K562 (cell line): Measurements from ENCODE around the gene MAP2. TPM values are rescaled to one million over a fixed set of nuclear protein-coding genes. Genes with fewer than 3 reads are reported as not detected.

ENCODE experiments used
- ATAC-seq: fragments of 200-7000 bp; cut with Tn5 transposase; 3 replicates; pipeline ENCODE4 v1.9.1; 2020; ENCODE audit warnings: moderate library complexity
- BruUV-seq: library from RNA; stranded (reverse); fragments of 400-500 nt; replicated peaks from 2 replicates; lab custom pipeline; 2021; lab: Mats Ljungman, UMichigan
- CTCF ChIA-PET: fragments of 300-600 bp; formaldehyde crosslinking; extraction: SDS; loops from one replicate; lab custom pipeline; 2021; ENCODE audit warnings: low intra/inter-chr PET ratio; lab: Yijun Ruan, JAX
- POLR2A ChIA-PET: fragments of 300-600, 350-650 bp; sonication (Branson Sonifier 250); formaldehyde crosslinking; extraction: SDS; loops from one replicate; lab custom pipeline; 2021; ENCODE audit warnings: antibody characterized with exemption, inconsistent platforms; lab: Yijun Ruan, JAX
- DNase-seq, 4 experiments: peaks; one replicate each; pipeline versions ENCODE4 v3.0.0 to v3.0.0-alpha.2; 2011 to 2018; ENCODE audit warnings: low spot score in 3 of 4, mixed read lengths in 3 of 4; ENCODE audit errors: extremely low read depth in 1 of 4
- FAIRE-seq: peaks from 2 replicates; lab custom pipeline; 2011; peaks lifted over from hg19 to GRCh38; lab: Jason Lieb, UNC
- H2AFZ ChIP-seq: 2 replicates; pipeline ENCODE4 v1.6.0; 2011; ENCODE audit warnings: low read depth, low read length, control low read depth, inconsistent platforms
- H3K27ac ChIP-seq: fragments of 200-600 bp; 3 replicates; pipeline ENCODE4 v1.8.0; 2011; ENCODE audit warnings: low read depth, mild to moderate bottlenecking, control low read depth, inconsistent platforms, low read length, moderate library complexity, mixed read lengths; ENCODE audit errors: extremely low read depth
- H3K27me3 ChIP-seq, 2 experiments: fragments of 300-600 bp in 1 of 2; 2 replicates in 1 of 2; 3 replicates in 1 of 2; pipeline versions ENCODE4 v1.6.0 to v1.8.0; 2011; ENCODE audit warnings: inconsistent platforms in 2 of 2, low read length in 2 of 2, mild to moderate bottlenecking in 1 of 2, mixed read lengths in 1 of 2, moderate library complexity in 1 of 2; ENCODE audit not compliant: control insufficient read depth in 2 of 2, insufficient read depth in 2 of 2
- H3K36me3 ChIP-seq: fragments of 300-600 bp; 3 replicates; pipeline ENCODE4 v1.8.0; 2011; ENCODE audit warnings: mild to moderate bottlenecking, low read length, inconsistent platforms; ENCODE audit not compliant: control insufficient read depth, insufficient read depth
- H3K4me1 ChIP-seq, 2 experiments: fragments of 200-600 bp in 1 of 2; replicated peaks in 1 of 2; 2 replicates in 1 of 2; 3 replicates in 1 of 2; pipeline versions ENCODE4 v1.5.1 to v1.8.0; 2011; ENCODE audit warnings: inconsistent platforms in 2 of 2, low read length in 2 of 2, mild to moderate bottlenecking in 1 of 2, mixed read lengths in 1 of 2, moderate library complexity in 1 of 2; ENCODE audit not compliant: control insufficient read depth in 2 of 2, insufficient read depth in 2 of 2
- H3K4me2 ChIP-seq: 2 replicates; pipeline ENCODE4 v1.6.1; 2011; ENCODE audit warnings: low read length, control low read depth, inconsistent platforms, mixed read lengths; ENCODE audit not compliant: insufficient read depth
- H3K4me3 ChIP-seq: fragments of 200-600 bp; sonication (generic), shearing (Covaris generic); 2 replicates; pipeline ENCODE4 v1.5.1; 2016; ENCODE audit warnings: control low read depth, inconsistent platforms
- H3K79me2 ChIP-seq: fragments of 200-600 bp; 3 replicates; pipeline ENCODE4 v1.8.0; 2011; ENCODE audit warnings: low read length, inconsistent platforms; ENCODE audit not compliant: control insufficient read depth, insufficient read depth
- H3K9ac ChIP-seq, 2 experiments: 2 replicates each; pipeline versions ENCODE4 v1.6.0 to v1.6.1; 2011; ENCODE audit warnings: low read depth in 2 of 2, low read length in 2 of 2, control low read depth in 1 of 2, inconsistent platforms in 1 of 2, mild to moderate bottlenecking in 1 of 2, mixed read lengths in 1 of 2; ENCODE audit not compliant: insufficient read depth in 1 of 2
- H3K9me1 ChIP-seq: one replicate; pipeline ENCODE4 v1.6.0; 2011; ENCODE audit warnings: inconsistent platforms, mild to moderate bottlenecking, low read length, moderate library complexity; ENCODE audit not compliant: control insufficient read depth, insufficient read depth
- H3K9me3 ChIP-seq: replicated peaks from 2 replicates; pipeline ENCODE4 v1.5.1; 2011; ENCODE audit warnings: low read depth, low read length, inconsistent platforms; ENCODE audit not compliant: control insufficient read depth, insufficient read depth
- H4K20me1 ChIP-seq: replicated peaks from 2 replicates; pipeline ENCODE4 v1.6.1; 2011; ENCODE audit warnings: low read length, inconsistent platforms, mixed read lengths; ENCODE audit not compliant: control insufficient read depth, insufficient read depth
- BCOR ChIP-seq: fragments of 450-650 bp; IDR thresholded peaks from 2 replicates; pipeline ENCODE4 v1.6.1; 2016
- CBFB ChIP-seq: sonication (generic); formaldehyde crosslinking; IDR thresholded peaks from 2 replicates; pipeline ENCODE4 v1.4.0; 2020; ENCODE audit warnings: mild to moderate bottlenecking, missing genetic modification reagents
- CEBPB ChIP-seq: fragments of 450-650 bp; IDR thresholded peaks from 2 replicates; pipeline ENCODE4 v1.6.1; 2016; ENCODE audit warnings: missing genetic modification characterization, missing compliant biosample characterization
- CEBPG ChIP-seq, 3 experiments: fragments of 200-800 bp in 1 of 3; sonication (Bioruptor generic) in 1 of 3; sonication (generic) in 1 of 3; formaldehyde crosslinking in 1 of 3; IDR thresholded peaks in 2 of 3; conservative IDR thresholded peaks in 1 of 3; 2 replicates each; pipeline versions ENCODE4 v1.6.1 to v1.8.0; 2016 to 2022; ENCODE audit warnings: missing compliant biosample characterization in 2 of 3, missing genetic modification characterization in 2 of 3, mild to moderate bottlenecking in 1 of 3, missing genetic modification reagents in 1 of 3
- CHCHD3 ChIP-seq: fragments of 250-450 bp; sonication (Bioruptor Pico); IDR thresholded peaks from 2 replicates; pipeline ENCODE4 v2.1.2; 2022; ENCODE audit warnings: mild to moderate bottlenecking
- HNRNPH1 ChIP-seq: fragments of 200-400 bp; formaldehyde crosslinking; optimal IDR thresholded peaks from 2 replicates; pipeline ENCODE3; 2017; ENCODE audit warnings: low read depth, mild to moderate bottlenecking, low read length, moderate library complexity
- KDM2B ChIP-seq: fragments of 250-450 bp; sonication (Bioruptor Pico); IDR thresholded peaks from 2 replicates; pipeline ENCODE4 v1.8.0; 2021; ENCODE audit warnings: mild to moderate bottlenecking, moderate library complexity
- SAFB ChIP-seq: fragments of 200-400 bp; formaldehyde crosslinking; IDR thresholded peaks from 2 replicates; pipeline ENCODE4 v1.6.1; 2017; ENCODE audit warnings: low read depth, low read length, borderline replicate concordance
- ZC3H8 ChIP-seq: fragments of 450-650 bp; IDR thresholded peaks from 2 replicates; pipeline ENCODE4 v1.6.1; 2017
- ZNF77 ChIP-seq: fragments of 250-450 bp; sonication (Bioruptor Pico); IDR thresholded peaks from 2 replicates; pipeline ENCODE4 v1.5.0; 2020
- in situ Hi-C: fragments of 300-500 bp; cut with MboI; formaldehyde crosslinking; loops from 4 replicates; pipeline ENCODE4 v1.15.0; 2018; ENCODE audit warnings: inconsistent platforms, mixed read lengths
- intact Hi-C: fragments of 100-400 bp; cut with micrococcal nuclease; formaldehyde crosslinking; loops from 2 replicates; pipeline ENCODE4 v1.14.2; 2022
- polyA plus RNA-seq, 8 experiments: library from polyadenylated mRNA; depleted of rRNA in 4 of 8; stranded (reverse) in 5 of 8; unstranded in 3 of 8; fragments of >200 nt; fragmentation: Nextera tagmentation in 2 of 8; fragmentation: Illumina TruSeq in 1 of 8; extraction: Ambion mirVana in 2 of 8; extraction: Trizol in 1 of 8; gene quantifications; 2 replicates each; pipeline versions ENCODE4 v1.2.1 to v1.2.3, GENCODE V29; 2011 to 2014; ENCODE audit warnings: inconsistent platforms in 1 of 8, missing spikeins in 1 of 8
- total RNA-seq, 7 experiments: library from RNA; depleted of rRNA in 6 of 7; stranded (reverse); fragments of >200 nt in 6 of 7; fragmentation: Illumina TruSeq in 2 of 7; extraction: Trizol in 2 of 7; gene quantifications; 2 replicates each; pipeline versions ENCODE4 v1.2.1 to v1.2.3, GENCODE V29; 2011 to 2021; ENCODE audit warnings: low replicate concordance in 1 of 7
- TF ChIP-seq, protein P1 (sequence below): fragments of 450-650 bp; IDR thresholded peaks from 2 replicates; pipeline ENCODE4 v1.6.1; 2016; ENCODE audit warnings: low read depth

Gene MAP2
- total and polyA plus RNA-seq, 9 of the 15 experiments (the other 6 are each of a cell fraction or from before 2014, with no cell fraction given): 0.13 TPM; not detected in 8

DNA sequence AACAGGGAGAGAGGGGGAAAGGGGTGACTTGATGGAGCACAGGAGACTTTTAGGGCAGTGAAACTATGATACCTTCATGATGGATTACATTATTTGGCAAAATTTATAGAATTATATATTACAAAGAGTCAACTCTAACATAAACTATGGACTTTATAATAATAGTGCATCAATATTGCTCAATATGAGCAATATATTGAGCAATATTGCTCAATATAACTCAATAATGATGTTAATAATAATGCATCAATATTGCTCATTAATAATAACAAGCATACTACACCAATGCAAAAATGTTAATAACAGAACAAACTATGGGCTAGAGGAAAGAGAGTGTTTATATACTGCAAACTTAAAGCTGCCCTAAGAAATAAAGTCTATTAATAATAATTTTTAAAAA, 344.7 kb downstream of the MAP2 start:
- POLR2A ChIA-PET: no interaction called here
- Histone ChIP-seq H3K4me3 (no peak overlapping the region), H3K36me3 (no peaks in the 10 kb centered on the region), H3K9me3 (no peaks in the 10 kb centered on the region), H2AFZ (no peak overlapping the region), H3K27ac (no peak overlapping the region), H3K9me1 (no peaks in the 10 kb centered on the region), H3K4me2 (no peak overlapping the region), H3K9ac (no peak overlapping the region), H3K4me1 (peaks cover 0 to 7% of the 10 kb centered on the region in 2 experiments; a peak in 1 of 5 replicates), H3K27me3 (no peaks in the 10 kb centered on the region), H3K79me2 (no peaks in the 10 kb centered on the region)
- in situ Hi-C loops (no loop called here), intact Hi-C loops (no loop called here)
- no TSS peak for BruUV-seq
- FAIRE-seq: no peak
- DNase-seq: no peak
- no peak for TF ChIP-seq SAFB
- no peak for TF ChIP-seq HNRNPH1
- no peak for TF ChIP-seq CHCHD3 (CRISPR knock-in tag)
- TF ChIP-seq CEBPG (CRISPR knock-in tag; IDR thresholded peaks at IDR 0.05): no peak
- TF ChIP-seq CEBPG (tag; conservative IDR thresholded peaks at IDR 0.05 in 1 of 2, IDR thresholded peaks at IDR 0.05 in 1 of 2): peak in 1 of 2 experiments; percentile 84; a peak in 2 of 4 replicates
- no peak for TF ChIP-seq KDM2B (CRISPR knock-in tag)
- TF ChIP-seq, protein P1, sequence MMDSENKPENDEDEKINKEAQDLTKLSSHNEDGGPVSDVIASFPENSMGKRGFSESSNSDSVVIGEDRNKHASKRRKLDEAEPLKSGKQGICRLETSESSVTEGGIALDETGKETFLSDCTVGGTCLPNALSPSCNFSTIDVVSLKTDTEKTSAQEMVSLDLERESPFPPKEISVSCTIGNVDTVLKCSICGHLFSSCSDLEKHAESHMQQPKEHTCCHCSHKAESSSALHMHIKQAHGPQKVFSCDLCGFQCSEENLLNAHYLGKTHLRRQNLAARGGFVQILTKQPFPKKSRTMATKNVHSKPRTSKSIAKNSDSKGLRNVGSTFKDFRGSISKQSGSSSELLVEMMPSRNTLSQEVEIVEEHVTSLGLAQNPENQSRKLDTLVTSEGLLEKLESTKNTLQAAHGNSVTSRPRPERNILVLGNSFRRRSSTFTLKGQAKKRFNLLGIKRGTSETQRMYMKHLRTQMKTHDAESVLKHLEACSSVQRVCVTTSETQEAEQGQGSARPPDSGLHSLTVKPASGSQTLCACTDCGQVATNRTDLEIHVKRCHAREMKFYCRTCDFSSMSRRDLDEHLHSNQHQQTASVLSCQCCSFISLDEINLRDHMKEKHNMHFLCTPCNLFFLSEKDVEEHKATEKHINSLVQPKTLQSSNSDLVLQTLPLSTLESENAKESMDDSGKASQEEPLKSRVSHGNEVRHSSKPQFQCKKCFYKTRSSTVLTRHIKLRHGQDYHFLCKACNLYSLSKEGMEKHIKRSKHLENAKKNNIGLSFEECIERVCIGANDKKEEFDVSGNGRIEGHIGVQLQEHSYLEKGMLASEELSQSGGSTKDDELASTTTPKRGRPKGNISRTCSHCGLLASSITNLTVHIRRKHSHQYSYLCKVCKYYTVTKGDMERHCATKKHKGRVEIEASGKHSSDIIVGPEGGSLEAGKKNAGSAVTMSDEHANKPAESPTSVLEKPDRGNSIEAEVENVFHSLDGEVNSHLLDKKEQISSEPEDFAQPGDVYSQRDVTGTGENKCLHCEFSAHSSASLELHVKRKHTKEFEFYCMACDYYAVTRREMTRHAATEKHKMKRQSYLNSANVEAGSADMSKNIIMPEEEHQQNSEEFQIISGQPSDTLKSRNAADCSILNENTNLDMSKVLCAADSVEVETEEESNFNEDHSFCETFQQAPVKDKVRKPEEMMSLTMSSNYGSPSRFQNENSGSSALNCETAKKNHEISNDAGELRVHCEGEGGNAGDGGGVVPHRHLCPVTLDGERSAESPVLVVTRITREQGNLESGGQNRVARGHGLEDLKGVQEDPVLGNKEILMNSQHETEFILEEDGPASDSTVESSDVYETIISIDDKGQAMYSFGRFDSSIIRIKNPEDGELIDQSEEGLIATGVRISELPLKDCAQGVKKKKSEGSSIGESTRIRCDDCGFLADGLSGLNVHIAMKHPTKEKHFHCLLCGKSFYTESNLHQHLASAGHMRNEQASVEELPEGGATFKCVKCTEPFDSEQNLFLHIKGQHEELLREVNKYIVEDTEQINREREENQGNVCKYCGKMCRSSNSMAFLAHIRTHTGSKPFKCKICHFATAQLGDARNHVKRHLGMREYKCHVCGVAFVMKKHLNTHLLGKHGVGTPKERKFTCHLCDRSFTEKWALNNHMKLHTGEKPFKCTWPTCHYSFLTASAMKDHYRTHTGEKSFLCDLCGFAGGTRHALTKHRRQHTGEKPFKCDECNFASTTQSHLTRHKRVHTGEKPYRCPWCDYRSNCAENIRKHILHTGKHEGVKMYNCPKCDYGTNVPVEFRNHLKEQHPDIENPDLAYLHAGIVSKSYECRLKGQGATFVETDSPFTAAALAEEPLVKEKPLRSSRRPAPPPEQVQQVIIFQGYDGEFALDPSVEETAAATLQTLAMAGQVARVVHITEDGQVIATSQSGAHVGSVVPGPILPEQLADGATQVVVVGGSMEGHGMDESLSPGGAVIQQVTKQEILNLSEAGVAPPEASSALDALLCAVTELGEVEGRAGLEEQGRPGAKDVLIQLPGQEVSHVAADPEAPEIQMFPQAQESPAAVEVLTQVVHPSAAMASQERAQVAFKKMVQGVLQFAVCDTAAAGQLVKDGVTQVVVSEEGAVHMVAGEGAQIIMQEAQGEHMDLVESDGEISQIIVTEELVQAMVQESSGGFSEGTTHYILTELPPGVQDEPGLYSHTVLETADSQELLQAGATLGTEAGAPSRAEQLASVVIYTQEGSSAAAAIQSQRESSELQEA: no peak
- TF ChIP-seq CBFB (CRISPR knock-in tag): no peak
- TF ChIP-seq CEBPB (tag): peak; percentile 30; the same call in 1 of the 2 replicates
- TF ChIP-seq ZNF77 (CRISPR knock-in tag): no peak
- no peak for TF ChIP-seq BCOR
- TF ChIP-seq ZC3H8: no peak
- TF ChIP-seq, all 486 proteins: peak for 2
- no peaks in the 10 kb centered on the region for H4K20me1 ChIP-seq
- no peak for ATAC-seq
- CTCF ChIA-PET: no interaction called here
